SIG-M5 (cell line): ENCODE results near the gene KRTAP12-4.
"Not testable (repeated sequence)": the region's sequence is repeated elsewhere in the genome, so short reads cannot be mapped to it uniquely, and the experiment has no call there.

Source experiments
- DNase-seq: peaks from one replicate; lab custom pipeline; 2025; lab: John Stamatoyannopoulos, UW

The KRTAP12-4 gene

DNA sequence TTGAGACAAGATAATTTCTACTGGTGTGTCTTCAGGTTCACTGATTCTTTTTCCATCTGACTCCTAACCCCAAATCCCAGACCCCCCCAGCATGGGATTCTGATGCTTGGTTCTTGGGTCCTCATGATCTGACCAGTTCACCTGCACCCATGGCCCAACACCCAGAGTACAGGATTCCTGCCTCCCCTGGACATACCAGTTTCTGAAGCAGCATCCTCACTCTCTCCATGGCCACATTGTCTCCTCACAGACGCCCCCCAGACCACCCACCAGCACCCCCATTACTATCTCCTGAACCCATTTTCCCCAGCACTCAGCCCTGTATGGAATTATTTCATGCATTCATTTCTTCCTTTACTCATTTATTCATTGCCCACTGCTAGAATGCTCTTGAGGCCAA, 2.4 kb upstream of the KRTAP12-4 start:
- DNase-seq, result no peak

DNA sequence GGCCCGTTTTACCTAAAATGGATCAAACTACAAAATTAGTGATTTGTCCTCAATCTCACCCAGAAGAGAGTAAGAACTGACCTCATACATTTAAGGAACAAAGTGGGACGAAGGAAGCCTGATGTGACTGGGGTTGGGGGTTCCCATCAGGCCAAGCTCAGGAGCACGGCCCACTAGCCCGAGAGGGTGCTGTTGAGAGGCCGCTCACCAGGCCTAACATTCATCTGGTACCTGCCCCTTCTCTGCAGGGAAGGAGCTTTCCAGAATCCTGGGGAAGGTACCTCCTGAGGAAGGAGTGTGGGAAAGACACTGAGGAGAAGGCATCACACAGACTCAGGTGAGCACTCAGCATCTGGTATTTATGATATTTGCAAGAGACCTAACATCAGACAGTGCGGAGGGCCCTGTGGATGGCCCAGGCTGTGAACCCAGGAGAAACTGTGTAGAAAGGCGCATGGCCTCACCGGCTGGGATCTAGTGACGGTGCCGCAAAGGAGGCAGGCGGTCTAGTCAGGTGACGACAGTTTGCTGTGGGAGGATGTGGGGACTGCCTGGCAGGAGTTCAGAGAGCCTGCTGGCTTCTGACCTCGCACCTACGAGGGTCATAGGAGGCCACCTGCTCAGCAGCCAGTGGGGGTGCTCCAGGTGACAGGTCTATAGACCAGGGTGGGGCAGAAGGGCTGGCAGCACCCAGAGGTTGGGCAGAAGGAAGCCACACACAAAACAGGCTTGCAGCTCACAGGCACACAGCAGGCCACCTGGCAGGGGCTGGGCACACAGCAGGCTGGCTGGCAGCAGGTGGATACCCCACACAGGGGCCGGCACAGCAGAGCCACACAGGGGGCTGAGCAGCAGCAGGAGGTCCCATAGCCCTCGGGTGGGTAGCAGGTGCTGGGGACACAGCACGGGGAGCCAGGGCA, 543 bp downstream of the KRTAP12-4 start:
- DNase-seq, result no peak

DNA sequence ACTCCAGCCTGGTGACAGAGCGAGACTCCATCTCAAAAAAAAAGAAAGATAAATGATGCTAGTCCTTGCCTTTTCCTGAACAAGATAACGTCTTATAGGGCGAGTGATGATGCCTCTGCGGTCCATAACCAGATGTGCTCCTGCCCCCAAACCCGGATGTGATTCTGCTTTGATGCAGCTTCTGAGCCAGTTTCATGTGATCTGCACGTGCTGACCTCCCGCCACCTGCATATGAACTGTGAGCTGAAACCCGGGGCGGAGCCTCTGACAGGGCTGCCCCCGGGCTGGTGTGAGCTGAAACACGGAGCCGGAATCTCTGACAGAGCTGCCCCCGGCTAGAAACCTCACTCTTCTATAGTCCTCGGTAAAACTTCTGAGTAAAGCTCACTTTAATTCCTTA, 1.3 kb downstream of the KRTAP12-4 start:
- DNase-seq, result no peak

DNA sequence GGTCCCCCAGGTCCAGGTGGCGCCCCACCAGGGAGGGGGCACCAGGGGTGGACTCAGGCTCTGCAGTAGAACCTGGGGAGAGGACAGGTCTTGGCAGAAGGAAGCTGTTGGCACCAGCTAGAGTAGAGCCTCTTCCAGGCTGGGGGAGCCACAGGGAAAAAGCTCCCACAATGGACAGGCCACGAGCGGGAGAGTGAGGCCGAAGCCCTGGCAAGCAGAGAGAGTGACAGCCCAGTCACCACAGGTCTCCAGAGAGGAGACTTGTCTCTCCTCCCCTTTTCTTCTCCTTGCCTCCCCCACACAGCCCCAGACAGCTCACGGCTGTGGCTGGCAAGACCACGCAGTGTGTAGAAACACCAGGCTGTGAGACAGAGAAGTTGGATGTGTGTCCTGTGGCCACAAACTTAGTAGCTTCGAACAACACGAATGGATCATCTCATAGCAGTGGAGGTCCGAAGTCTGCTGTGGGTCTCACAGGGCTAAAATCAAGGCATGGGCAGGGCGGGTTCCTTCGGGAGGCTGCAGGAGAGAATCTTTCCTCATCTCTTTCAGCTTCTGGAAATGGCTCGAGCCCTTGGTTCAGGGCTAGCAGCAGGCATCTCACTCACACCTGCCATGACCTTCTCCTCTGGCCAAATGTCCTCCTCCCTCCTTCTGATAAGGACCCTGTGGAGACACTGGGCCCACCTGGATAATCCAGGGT, 3.3 kb downstream of the KRTAP12-4 start:
- no peak for DNase-seq

DNA sequence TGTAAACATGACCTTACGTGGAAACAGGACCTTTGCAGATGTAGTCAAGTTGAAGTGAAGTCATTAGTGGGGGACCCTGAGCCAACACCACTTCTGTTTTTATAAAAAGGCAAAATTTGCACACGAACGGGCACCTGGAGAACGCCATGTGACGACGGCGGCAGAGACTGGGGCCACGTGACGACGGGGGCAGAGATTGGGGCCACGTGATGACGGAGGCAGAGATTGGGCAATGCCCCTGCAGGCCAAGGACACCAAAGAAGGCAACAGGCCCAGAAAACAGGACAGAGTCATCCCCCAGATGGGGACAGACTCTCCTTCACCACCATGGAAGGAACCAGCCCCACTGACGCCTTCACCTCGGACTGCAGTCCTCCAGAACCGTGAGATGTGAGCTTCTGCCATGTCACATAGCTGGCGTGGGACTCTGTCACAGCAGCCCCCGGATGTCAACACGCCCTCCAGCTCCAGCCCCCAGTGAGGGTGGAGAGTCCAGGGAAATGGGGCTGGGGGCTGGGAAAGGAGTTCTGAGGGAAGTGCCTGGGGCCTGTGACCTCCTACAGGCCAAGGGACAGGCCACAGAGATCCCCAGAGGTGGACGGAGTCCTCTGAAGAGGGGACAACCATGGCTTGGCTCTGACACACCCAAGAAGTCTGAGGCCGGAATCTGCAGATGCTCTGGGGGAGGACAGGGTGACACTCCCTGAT, 4.0 kb downstream of the KRTAP12-4 start:
- no peak for DNase-seq

DNA sequence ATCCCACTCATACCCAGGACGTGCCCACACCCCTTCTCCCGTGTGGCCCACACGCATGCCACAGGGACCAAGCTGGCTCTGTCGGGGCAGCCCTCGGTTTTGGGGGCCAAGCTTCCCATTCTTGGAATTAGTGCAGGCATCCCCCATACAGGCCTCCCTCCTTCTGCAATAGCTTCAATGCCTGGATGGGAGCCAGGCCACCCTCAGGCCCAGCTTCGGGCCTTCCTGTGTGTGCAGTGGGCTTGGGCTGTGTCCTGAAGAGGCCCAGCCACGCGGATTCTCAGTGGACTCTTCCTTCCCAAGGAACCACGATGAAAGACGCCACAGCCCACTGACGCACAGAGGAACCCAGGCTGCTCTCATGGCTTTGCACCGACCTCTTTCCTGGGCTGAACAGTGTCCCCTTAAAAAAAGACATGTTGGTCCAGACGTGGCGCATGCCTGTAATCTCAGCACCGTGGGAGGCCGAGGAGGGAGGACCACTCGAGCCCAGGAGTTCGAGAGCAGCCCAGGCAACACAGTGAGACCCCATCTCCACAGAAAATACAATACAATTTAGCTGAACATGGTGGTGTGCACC, 4.8 kb downstream of the KRTAP12-4 start:
- no peak for DNase-seq

DNA sequence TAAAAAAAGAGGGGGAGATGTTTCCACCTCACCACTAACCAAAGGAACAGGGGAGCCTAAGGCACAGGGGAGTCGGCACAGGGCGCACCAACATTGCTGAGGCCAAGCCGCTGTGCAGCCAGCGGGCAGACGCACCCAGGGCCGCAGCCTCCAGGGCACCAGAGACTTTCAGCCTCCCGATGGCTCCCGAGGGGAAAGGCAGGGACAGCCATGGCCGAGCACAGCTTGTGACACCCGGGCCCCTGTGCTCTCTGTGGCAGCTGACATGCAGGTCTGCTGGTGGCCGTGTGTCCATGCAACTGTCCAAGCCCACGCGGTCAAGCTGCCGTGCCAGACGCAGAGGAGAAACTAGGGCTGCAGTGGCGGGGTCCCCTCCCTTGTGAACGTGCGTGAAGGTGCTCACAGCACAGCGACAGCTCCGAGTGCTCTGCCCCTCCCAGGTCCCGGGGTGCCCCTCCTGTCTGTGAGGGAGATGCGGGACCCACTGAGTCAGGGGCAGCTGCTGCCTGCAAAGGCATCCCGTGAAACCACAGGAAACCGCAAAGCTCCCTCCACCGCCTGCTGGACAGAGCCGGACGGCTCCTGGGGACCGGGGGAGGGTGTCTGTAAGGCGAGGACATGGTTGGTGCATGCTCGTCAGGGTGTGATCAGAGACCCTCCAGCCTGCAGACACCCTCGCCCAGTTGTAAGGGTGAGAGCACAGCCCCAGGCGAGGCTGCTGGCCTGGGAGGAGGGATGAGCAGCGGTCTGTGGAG, 5.7 kb downstream of the KRTAP12-4 start:
- DNase-seq, result no peak

DNA sequence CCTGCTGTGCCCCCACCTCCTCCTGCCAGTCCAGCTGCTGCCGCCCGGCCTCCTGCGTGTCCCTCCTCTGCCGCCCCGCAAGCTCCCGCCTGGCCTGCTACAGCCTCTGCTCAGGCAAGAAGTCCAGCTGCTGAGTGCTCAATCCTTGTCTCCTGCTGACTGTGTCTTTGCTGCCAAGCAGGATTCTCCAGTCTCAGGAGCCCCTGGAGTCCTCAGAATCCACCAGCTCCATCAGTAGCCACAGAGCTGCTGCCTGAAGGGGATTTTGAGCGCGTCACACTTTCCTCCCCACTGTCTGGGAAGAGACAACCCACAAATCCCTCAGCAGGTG, 7.3 kb downstream of the KRTAP12-4 start:
- DNase-seq, result no peak

DNA sequence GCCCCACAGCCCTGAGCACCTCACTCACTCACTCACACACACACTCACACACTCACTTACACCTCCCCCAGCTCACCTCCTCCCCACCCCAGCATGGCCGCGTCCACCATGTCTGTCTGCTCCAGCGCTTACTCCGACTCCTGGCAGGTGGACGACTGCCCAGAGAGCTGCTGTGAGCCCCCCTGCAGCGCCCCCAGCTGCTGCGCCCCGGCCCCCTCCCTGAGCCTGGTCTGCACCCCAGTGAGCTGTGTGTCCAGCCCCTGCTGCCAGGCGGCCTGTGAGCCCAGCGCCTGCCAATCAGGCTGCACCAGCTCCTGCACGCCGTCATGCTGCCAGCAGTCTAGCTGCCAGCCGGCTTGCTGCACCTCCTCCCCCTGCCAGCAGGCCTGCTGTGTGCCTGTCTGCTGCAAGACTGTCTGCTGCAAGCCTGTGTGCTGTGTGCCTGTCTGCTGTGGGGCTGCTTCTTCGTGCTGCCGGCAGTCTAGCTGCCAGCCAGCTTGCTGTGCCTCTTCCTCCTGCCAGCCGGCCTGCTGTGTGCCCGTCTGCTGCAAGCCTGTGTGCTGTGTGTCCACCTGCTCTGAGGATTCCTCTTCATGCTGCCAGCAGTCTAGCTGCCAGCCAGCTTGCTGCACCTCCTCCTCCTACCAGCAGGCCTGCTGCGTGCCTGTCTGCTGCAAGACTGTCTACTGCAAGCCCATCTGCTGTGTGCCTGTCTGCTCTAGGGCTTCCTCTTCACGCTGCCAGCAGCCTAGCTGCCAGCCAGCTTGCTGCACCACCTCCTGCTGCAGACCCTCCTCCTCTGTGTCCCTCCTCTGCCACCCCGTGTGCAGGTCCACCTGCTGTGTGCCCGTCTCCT, 7.9 kb downstream of the KRTAP12-4 start, which contains the start of gene KRTAP10-11:
Gene KRTAP10-11, plus strand, starts transcription at position 49 of the 856 bp plus-strand sequence. Its CDS starts 45 bp downstream, at position 94.
- DNase-seq, result not testable (repeated sequence)

DNA sequence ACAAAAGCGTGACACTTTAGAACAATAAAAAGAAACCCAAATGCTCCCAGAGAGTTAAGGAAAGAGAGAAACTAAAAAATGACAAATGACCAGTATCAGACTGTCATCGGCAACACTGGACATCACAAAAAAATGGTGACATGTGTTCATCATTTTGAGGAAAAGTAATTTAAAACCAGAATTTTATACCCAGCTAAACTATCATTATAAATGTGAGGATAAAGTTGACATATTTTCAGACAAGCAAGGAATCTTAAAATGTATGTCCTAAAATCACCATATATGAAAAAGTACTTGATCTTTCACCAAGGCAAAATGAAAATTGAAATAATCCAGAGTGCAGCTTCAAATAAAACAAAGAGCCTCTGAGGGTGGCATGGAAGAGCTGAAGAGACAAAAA, 9.6 kb downstream of the KRTAP12-4 start:
- no peak for DNase-seq

DNA sequence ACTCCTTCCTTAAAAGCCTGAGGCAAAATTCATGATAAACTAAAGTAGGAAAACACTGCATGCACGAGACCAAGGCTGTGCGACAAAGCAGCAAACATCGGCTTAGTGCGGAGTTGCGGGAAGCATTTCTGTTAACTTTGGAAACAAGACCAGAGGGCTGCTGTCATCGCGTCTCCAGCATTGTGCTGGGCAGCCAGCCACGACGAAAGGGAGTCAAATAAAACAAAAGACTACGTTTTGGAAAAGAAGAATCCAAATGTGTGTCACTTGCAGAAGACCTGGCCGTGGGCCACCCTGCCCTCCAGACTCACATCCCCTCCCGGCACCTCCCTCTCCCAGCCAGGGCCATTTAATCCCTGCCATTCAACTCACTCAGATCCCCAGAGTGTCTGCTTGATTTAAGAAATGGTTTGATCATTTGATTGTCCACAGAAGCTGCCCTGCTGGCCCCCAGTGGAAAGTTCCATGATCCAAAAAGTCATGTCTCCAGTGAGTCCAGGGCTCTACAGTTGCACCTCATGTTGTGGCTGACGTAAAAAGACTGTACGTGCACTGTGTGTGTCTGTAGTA, 10.6 kb downstream of the KRTAP12-4 start:
- no peak for DNase-seq

DNA sequence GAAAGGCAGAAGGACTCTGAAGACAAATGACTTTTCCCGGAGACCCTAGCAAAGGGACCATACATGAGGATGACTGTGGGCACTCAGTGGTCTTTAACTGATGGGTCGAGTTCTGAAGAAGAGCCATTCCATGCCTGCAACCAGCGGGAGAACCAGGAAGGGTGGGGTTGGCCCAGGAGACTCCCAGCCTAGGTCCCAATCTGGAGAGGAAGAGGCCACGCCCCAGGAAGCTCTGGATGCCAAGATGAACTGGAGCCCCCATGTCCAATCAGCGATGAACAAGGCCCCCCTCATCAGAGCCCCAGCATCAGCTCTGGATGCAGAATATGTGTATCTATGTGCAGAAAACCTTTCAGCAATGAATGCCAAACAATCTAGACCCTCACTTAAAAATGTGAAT, 13.7 kb downstream of the KRTAP12-4 start:
- DNase-seq, result no peak

DNA sequence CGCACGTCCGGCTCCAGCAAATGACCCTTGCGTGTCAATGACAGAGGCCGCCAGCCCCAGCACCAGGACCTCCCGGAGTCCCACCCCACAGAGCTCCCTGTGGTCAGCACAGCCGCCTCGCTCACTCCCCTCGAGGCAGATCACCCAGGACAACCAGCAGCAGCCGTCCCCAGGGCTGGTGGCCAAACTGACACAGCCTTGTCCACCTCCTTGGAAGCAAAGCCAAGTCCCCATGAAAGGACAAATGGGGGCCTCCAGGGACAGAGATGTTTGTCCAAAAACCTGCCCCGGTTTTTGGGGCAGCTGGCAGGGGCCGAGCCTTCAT, 15.2 kb downstream of the KRTAP12-4 start:
- no peak for DNase-seq

DNA sequence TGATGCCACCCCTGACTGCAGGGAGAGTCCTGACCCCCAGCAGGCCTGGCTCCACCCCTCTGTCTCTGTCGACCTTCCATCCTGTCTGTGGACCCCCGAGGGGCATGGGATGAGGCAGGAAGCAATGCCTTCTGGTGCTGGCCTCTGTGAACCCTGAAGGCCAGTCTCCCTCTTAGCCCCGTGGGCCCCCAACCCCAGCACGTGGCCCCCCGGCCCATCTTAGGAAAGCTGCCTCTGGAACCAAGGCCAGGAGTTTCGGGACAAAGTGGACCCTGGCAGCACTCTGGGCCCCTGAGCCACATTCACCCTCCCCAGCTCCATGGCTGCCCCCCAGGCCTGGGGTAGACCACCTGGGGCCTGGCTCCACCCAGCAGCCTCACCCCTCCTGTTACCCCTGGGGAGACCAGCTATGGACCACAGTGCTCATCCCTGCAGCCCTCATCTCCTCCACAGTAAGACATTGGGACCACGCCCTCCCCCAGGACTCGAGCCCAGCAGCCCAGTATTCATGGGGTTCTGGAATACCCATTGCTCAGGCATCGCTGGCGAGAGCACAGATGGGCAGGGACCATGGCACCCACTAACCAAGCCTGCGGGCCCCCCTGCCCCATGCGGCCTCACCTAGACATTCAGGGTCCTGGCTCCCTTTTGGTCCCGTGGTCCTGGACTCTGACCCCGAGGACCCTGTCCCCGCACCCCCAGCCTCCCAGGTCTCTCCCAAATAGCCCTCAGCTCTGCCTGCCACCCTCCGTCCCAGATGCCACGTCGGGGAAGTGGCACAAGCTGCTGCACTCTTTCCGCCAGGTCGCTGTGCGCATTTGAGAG, 15.7 kb downstream of the KRTAP12-4 start:
- not testable (repeated sequence) for DNase-seq

DNA sequence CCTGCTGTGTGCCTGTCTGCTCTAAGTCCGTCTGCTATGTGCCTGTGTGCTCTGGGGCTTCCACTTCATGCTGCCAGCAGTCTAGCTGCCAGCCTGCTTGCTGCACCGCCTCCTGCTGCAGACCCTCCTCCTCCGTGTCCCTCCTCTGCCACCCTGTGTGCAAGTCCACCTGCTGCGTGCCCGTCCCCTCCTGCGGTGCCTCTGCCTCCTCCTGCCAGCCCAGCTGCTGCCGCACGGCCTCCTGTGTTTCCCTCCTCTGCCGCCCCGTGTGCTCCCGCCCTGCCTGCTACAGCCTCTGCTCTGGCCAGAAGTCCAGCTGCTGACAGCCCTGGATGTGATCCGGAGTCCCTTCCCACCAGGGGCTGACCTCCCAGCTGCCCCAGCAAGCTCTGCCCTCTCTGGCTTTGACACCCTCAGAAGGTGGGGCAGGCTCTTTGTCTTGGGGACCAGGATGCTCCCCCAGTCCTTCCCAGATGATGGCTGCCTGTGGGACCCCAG, 16.6 kb downstream of the KRTAP12-4 start:
- not testable (repeated sequence) for DNase-seq

DNA sequence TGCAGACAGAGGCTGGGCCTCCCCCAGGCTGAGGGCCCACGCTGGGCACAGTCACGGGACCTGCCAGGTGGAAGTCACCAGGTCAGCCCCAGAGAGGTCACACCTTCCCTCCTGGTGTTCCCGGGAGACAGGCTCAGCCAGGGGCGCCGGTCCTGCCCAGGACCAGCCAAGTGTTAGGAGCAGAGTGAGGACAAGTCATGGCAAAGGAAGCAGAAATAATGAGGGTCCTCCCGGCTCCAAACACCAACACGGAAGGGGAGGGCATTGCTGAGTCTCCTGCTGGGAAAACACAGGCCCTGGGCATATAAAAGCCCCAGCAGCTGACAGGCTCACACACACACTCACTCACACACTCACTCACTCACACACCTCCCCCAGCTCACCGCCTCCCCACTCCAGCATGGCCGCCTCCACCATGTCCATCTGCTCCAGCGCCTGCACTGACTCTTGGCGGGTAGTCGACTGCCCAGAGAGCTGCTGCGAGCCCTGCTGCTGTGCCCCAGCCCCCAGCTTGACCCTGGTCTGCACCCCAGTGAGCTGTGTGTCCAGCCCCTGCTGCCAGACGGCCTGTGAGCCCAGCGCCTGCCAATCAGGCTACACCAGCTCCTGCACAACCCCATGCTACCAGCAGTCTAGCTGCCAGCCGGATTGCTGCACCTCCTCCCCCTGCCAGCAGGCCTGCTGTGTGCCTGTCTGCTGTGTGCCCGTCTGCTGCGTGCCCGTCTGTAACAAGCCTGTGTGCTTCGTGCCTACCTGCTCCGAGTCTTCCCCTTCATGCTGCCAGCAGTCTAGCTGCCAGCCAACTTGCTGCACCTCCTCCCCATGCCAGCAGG, 17.2 kb downstream of the KRTAP12-4 start, which contains the start of gene KRTAP10-10:
Gene KRTAP10-10, plus strand, starts transcription at position 339 of the 833 bp plus-strand sequence. Its CDS starts 62 bp downstream, at position 401.
- DNase-seq, result no peak

DNA sequence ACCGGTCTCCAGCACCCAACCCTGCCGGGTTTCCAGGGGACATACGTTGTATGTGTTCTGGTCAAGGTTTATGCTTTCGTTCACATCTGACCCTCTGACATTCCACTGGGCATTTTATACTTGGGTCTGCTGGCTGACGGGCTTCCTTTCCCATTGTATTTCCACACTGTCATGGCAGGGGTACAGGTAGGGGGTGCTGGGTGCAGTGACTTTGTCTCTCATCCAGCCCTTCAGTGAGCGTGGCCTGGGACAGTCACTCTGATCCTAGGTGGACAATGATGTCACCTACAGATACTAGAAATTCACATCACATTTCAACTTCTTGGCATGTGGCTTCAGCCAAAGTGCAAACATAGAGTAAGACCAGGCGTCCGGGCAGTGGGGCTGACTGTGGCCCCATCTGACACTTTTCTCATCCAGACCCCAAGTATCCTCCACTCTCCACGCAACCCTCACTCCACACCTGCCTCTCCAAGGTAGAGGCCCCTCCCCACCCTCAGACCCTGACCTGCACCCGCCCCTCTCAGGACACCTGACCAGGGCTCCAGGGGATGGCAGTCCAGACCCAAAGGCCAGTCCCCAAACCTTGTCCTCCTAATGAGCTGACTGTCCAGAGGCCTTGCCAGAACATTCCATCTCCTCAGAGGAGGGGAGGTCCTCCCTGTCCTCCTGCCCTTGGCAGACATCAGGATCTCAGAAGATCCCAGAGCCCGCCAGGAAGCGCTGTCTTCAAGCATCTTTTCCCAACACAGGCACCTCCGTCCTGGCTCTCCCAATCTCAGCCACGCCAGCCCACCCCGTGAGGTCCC, 18.0 kb downstream of the KRTAP12-4 start:
- DNase-seq, result no peak
